H1 (cell line): ENCODE data around the gene PPP1R3F. TPM values are rescaled to one million over a fixed set of nuclear protein-coding genes. Genes with fewer than 3 reads are reported as not detected.

Experiments
- CTCF ChIA-PET: fragments of 300-600 bp; sonication (Branson Sonifier 250); formaldehyde crosslinking; loops from one replicate; lab custom pipeline; 2021; ENCODE audit not compliant: partially characterized antibody; lab: Charles Lee
- POLR2A ChIA-PET: fragments of 300-600 bp; sonication (Branson Sonifier 250); formaldehyde crosslinking; loops from one replicate; lab custom pipeline; 2021; ENCODE audit warnings: inconsistent platforms; ENCODE audit not compliant: partially characterized antibody; lab: Charles Lee
- DNase-seq, 2 experiments: peaks; one replicate each; pipeline versions ENCODE4 v3.0.0 to v3.0.0-alpha.2; 2010 to 2022; ENCODE audit warnings: low spot score in 2 of 2, low read depth in 1 of 2, mixed read lengths in 1 of 2
- FAIRE-seq: peaks from 2 replicates; lab custom pipeline; 2011; peaks lifted over from hg19 to GRCh38; lab: Jason Lieb, UNC
- H2AFZ ChIP-seq: 2 replicates; pipeline ENCODE4 v1.8.1; 2012; ENCODE audit warnings: low read length, inconsistent platforms
- H2AK5ac ChIP-seq: 2 replicates; pipeline ENCODE4 v1.6.1; 2013; ENCODE audit warnings: low read depth, low read length
- H2BK120ac ChIP-seq: replicated peaks from 2 replicates; pipeline ENCODE3; 2013; ENCODE audit warnings: low read depth, low read length, inconsistent platforms
- H2BK12ac ChIP-seq: 2 replicates; pipeline ENCODE4 v1.6.1; 2013; ENCODE audit warnings: low read depth, low read length
- H2BK15ac ChIP-seq: 2 replicates; pipeline ENCODE4 v1.6.1; 2013; ENCODE audit warnings: low read length
- H2BK20ac ChIP-seq: 2 replicates; pipeline ENCODE4 v1.6.1; 2013; ENCODE audit warnings: low read length
- H2BK5ac ChIP-seq: 2 replicates; pipeline ENCODE4 v1.6.1; 2013; ENCODE audit warnings: low read depth, low read length
- H3K14ac ChIP-seq: 2 replicates; pipeline ENCODE4 v1.6.1; 2013; ENCODE audit warnings: inconsistent platforms; ENCODE audit not compliant: insufficient read length
- H3K18ac ChIP-seq: 2 replicates; pipeline ENCODE4 v1.6.1; 2013; ENCODE audit warnings: low read length; ENCODE audit errors: extremely low read depth
- H3K23ac ChIP-seq: 2 replicates; pipeline ENCODE4 v1.6.1; 2013; ENCODE audit warnings: inconsistent platforms; ENCODE audit not compliant: insufficient read length
- H3K23me2 ChIP-seq: 2 replicates; pipeline ENCODE4 v1.6.1; 2013; ENCODE audit warnings: low read depth, low read length
- H3K27ac ChIP-seq: 2 replicates; pipeline ENCODE4 v1.6.1; 2011; ENCODE audit warnings: low read depth, low read length, inconsistent platforms
- H3K27me3 ChIP-seq, 4 experiments: replicated peaks in 1 of 4; 1 replicate in 1 of 4; 2 replicates in 3 of 4; pipeline versions ENCODE4 v1.6.1 to v1.8.1; 2011 to 2013; ENCODE audit warnings: low read length in 3 of 4, mild to moderate bottlenecking in 3 of 4, inconsistent platforms in 2 of 4, mixed read lengths in 2 of 4, moderate library complexity in 1 of 4; ENCODE audit not compliant: control insufficient read depth in 3 of 4, insufficient read depth in 3 of 4; ENCODE audit errors: extremely low read depth in 1 of 4
- H3K36me3 ChIP-seq, 4 experiments: 2 replicates each; pipeline versions ENCODE4 v1.6.1 to v1.8.1; 2011 to 2013; ENCODE audit warnings: mild to moderate bottlenecking in 4 of 4, low read length in 3 of 4, moderate library complexity in 2 of 4, control low read depth in 1 of 4, inconsistent platforms in 1 of 4; ENCODE audit not compliant: insufficient read depth in 4 of 4, control insufficient read depth in 2 of 4
- H3K4ac ChIP-seq: replicated peaks from 2 replicates; pipeline ENCODE3; 2013; ENCODE audit warnings: low read length, low read depth, mixed read lengths, inconsistent platforms; ENCODE audit not compliant: insufficient read length
- H3K4me1 ChIP-seq, 4 experiments: replicated peaks in 1 of 4; 1 replicate in 1 of 4; 2 replicates in 3 of 4; pipeline versions ENCODE4 v1.6.1 to v1.8.1; 2011 to 2013; ENCODE audit warnings: low read length in 3 of 4, inconsistent platforms in 2 of 4, mixed read lengths in 1 of 4; ENCODE audit not compliant: insufficient read depth in 4 of 4, control insufficient read depth in 3 of 4
- H3K4me2 ChIP-seq, 2 experiments: 2 replicates each; pipeline versions ENCODE4 v1.6.1 to v1.8.1; 2011 to 2013; ENCODE audit warnings: low read depth in 2 of 2, low read length in 2 of 2, control low read depth in 1 of 2, inconsistent platforms in 1 of 2, mild to moderate bottlenecking in 1 of 2; ENCODE audit not compliant: insufficient read depth in 1 of 2
- H3K4me3 ChIP-seq, 4 experiments: fragments of 200-600, 300-600 bp in 1 of 4; sonication (generic), shearing (Covaris generic), sonication (Bioruptor Twin) in 1 of 4; 2 replicates each; pipeline versions ENCODE4 v1.5.1 to v1.8.1; 2011 to 2016; ENCODE audit warnings: low read length in 4 of 4, low read depth in 3 of 4, control low read depth in 2 of 4, inconsistent platforms in 2 of 4, mild to moderate bottlenecking in 2 of 4, mixed read lengths in 1 of 4, moderate library complexity in 1 of 4; ENCODE audit not compliant: insufficient read depth in 2 of 4; ENCODE audit errors: extremely low read depth in 1 of 4
- H3K56ac ChIP-seq: replicated peaks from 2 replicates; pipeline ENCODE3; 2013; ENCODE audit warnings: low read depth, mild to moderate bottlenecking, mixed read lengths, low read length, inconsistent platforms; ENCODE audit not compliant: insufficient read length
- H3K79me1 ChIP-seq: 2 replicates; pipeline ENCODE4 v1.6.1; 2013; ENCODE audit warnings: low read depth, low read length, control low read depth
- H3K79me2 ChIP-seq, 2 experiments: 2 replicates each; pipeline versions ENCODE4 v1.6.1 to v1.8.1; 2012 to 2013; ENCODE audit warnings: low read length in 2 of 2, mild to moderate bottlenecking in 2 of 2, inconsistent platforms in 1 of 2; ENCODE audit not compliant: insufficient read depth in 2 of 2, control insufficient read depth in 1 of 2
- H3K9ac ChIP-seq, 4 experiments: replicated peaks in 1 of 4; 1 replicate in 1 of 4; 2 replicates in 3 of 4; pipeline versions ENCODE4 v1.6.1 to v1.8.1; 2011 to 2013; ENCODE audit warnings: low read depth in 3 of 4, low read length in 3 of 4, control low read depth in 2 of 4, mild to moderate bottlenecking in 2 of 4, moderate library complexity in 2 of 4, inconsistent platforms in 1 of 4; ENCODE audit errors: extremely low read depth in 1 of 4
- H3K9me3 ChIP-seq, 2 experiments: 2 replicates each; pipeline versions ENCODE4 v1.6.1 to v1.8.1; 2012 to 2013; ENCODE audit warnings: mild to moderate bottlenecking in 2 of 2, moderate library complexity in 2 of 2, control low read depth in 1 of 2, inconsistent platforms in 1 of 2, low read depth in 1 of 2, low read length in 1 of 2, mixed read lengths in 1 of 2; ENCODE audit not compliant: insufficient read depth in 2 of 2
- H4K20me1 ChIP-seq, 2 experiments: replicated peaks in 1 of 2; 2 replicates each; pipeline versions ENCODE3 to v1.8.1; 2011 to 2013; ENCODE audit warnings: inconsistent platforms in 2 of 2, low read length in 2 of 2, mild to moderate bottlenecking in 1 of 2; ENCODE audit not compliant: insufficient read depth in 2 of 2, control insufficient read depth in 1 of 2
- H4K5ac ChIP-seq: 2 replicates; pipeline ENCODE4 v1.6.1; 2013; ENCODE audit warnings: low read length, low read depth, mixed read lengths, inconsistent platforms; ENCODE audit not compliant: insufficient read length
- H4K8ac ChIP-seq: 2 replicates; pipeline ENCODE4 v1.8.0; 2013; ENCODE audit warnings: mild to moderate bottlenecking, moderate library complexity, low read length, inconsistent platforms; ENCODE audit not compliant: insufficient read depth; ENCODE audit errors: extremely low read depth
- H4K91ac ChIP-seq: replicated peaks from 2 replicates; pipeline ENCODE3; 2013; ENCODE audit warnings: low read length, mixed read lengths, inconsistent platforms; ENCODE audit not compliant: insufficient read length
- CBX8 ChIP-seq: fragments of 300-800, 300-1000 bp; sonication (generic); IDR thresholded peaks from 2 replicates; pipeline ENCODE4 v1.7.1; 2016; ENCODE audit warnings: low read depth, low read length, borderline replicate concordance
- EZH2 ChIP-seq: fragments of 200-600 bp; sonication (generic); IDR thresholded peaks from 2 replicates; pipeline ENCODE4 v1.7.1; 2012; ENCODE audit warnings: low read depth, mild to moderate bottlenecking, moderate library complexity, low read length, inconsistent platforms; ENCODE audit not compliant: severe bottlenecking
- SAP30 ChIP-seq: fragments of 300-600 bp; sonication (generic); IDR thresholded peaks from 2 replicates; pipeline ENCODE4 v1.7.1; 2012; ENCODE audit warnings: low read length, moderate library complexity, mild to moderate bottlenecking, inconsistent platforms; ENCODE audit not compliant: insufficient read depth, insufficient replicate concordance
- SP4 ChIP-seq: IDR thresholded peaks from 2 replicates; pipeline ENCODE4 v1.6.1; 2012; ENCODE audit warnings: low read length, inconsistent platforms
- WGBS, 2 experiments: shearing (Covaris generic) in 1 of 2; methylation state at CpG; one replicate each; pipeline versions ENCODE4 v1.1.6 to v1.1.7; 2013 to 2015; ENCODE audit warnings: low lambda C conversion rate in 2 of 2, mixed read lengths in 2 of 2, inconsistent platforms in 1 of 2, low coverage in 1 of 2, missing lambda C conversion rate in 1 of 2; ENCODE audit not compliant: insufficient replicate concordance in 2 of 2, insufficient coverage in 1 of 2, insufficient read length in 1 of 2; ENCODE audit errors: extremely low coverage in 1 of 2, missing lambda C conversion rate in 1 of 2; 5-methylcytosine and 5-hydroxymethylcytosine counted together
- polyA plus RNA-seq, 7 experiments: library from polyadenylated mRNA; depleted of rRNA in 3 of 7; stranded (reverse) in 5 of 7; unstranded in 2 of 7; fragments of >200 nt in 5 of 7; fragments of 200-250 nt in 2 of 7; gene quantifications; 1 replicate in 5 of 7; 2 replicates in 1 of 7; 4 replicates in 1 of 7; pipeline versions ENCODE4 v1.2.1 to v1.2.3, GENCODE V29; 2011 to 2013; ENCODE audit warnings: missing spikeins in 2 of 7, mixed read lengths in 2 of 7
- total RNA-seq: library from RNA; stranded (reverse); fragmentation: NEBNext Ultra II Directional; extraction: Animal tissue kit (Norgen Biotek cat#: 25700); gene quantifications from 2 replicates; pipeline ENCODE4 v1.2.1, GENCODE V29; 2021

Gene PPP1R3F
- total and polyA plus RNA-seq, 2 of the 8 experiments (the other 6 are each of a cell fraction or from before 2014, with no cell fraction given) = 5.1 to 6.8 TPM

GRCh38 chrX:49312176-49312575 lies 42.6 kb downstream of the PPP1R3F start:
- Histone ChIP-seq H3K4ac (no peak overlapping the region), H3K9me3 (no peaks in the 10 kb centered on the region), H4K91ac (no peak overlapping the region), H4K20me1 (no peaks in the 10 kb centered on the region), H2BK120ac (no peak overlapping the region), H3K56ac (no peak overlapping the region), H3K36me3 (no peaks in the 10 kb centered on the region), H4K8ac (no peak overlapping the region), H3K4me2 (no peak overlapping the region), H3K27me3 (no peaks in the 10 kb centered on the region), H3K18ac (no peak overlapping the region; the same call in 1 of the 2 replicates), H3K14ac (no peak overlapping the region), H2AFZ (no peak overlapping the region), H2BK20ac (no peak overlapping the region), H3K23ac (no peak overlapping the region), H3K4me1 (peaks cover 4 to 22% (median 12%) of the 10 kb centered on the region in 4 experiments), H2BK12ac (no peak overlapping the region), H2AK5ac (no peak overlapping the region), H2BK15ac (no peak overlapping the region), H4K5ac (no peak overlapping the region), H3K23me2 (no peaks in the 10 kb centered on the region; the same call in 1 of the 2 replicates), H3K4me3 (no peak overlapping the region), H3K27ac (no peak overlapping the region), H3K79me1 (no peaks in the 10 kb centered on the region), H2BK5ac (no peak overlapping the region), H3K9ac (no peak overlapping the region), H3K79me2 (no peaks in the 10 kb centered on the region)
- POLR2A ChIA-PET = no interaction called here
- CTCF ChIA-PET = no interaction called here
- DNase-seq = no peak
- no peak for FAIRE-seq
- WGBS, 2 experiments = 87% methylated on average over 2 of the region's 2 CpGs; no CpG with 5 or more reads in 1 of the 2 experiments
- TF ChIP-seq EZH2 (no peak), CBX8 (no peak), SAP30 (no peak), SP4 (no peak)
